GM18873 (cell line): ENCODE measurements around the gene SAA4.
"Not testable (repeated sequence)": the region's sequence is repeated elsewhere in the genome, so short reads cannot be mapped to it uniquely, and the experiment has no call there.

Source experiments
- ATAC-seq: cut with Tn5 transposase; IDR thresholded peaks from one replicate; pipeline ENCODE4 v1.9.1; 2021; ENCODE audit warnings: mild to moderate bottlenecking, moderate library complexity, moderate number of reproducible peaks; ENCODE audit not compliant: unreplicated experiment, low FRiP score

SAA4 gene

DNA sequence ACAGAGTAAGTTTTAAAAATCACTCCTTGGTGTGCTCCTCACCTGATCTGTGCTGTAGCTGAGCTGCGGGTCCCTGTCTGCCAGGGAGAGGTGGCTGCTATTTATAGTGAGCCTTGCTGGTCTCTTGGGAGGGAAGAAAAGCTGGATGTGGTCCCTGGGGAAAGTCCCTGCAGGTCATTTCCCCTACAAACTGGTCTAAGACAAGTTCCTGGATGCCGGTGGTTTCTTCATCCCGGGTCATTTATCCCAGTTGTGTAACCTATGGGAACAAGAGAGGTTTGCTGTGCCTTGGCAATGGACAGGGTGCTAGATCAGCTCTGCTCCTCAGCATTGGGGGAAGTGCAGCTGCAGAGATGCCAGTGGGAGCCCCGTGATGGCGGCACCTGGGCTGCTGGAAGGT, 12.0 kb upstream of the SAA4 start, which contains the start of gene SAA2:
TSS of gene SAA2 (minus strand) at position 108 of the 400 bp plus-strand sequence. CDS start 657 bp downstream, outside the sequence.
- ATAC-seq: no peak

DNA sequence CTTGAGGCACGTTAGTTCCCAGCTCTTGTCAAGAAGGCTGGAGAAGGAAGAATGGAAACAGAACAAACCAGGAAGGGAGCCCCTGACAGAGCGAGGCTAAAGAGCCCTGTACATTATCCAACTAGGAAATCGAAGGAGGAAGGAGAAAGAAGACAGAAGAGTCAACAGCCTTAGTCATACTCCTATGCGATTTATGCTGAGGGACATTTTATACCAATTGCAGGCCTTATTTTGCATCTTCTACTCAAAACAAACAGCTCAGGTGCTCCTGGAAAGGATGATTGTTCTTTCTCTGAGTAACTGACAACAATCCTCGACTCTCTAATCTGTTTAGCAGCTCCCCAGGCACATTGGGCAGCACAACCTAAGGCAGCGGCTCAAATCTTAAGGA, 10.6 kb upstream of the SAA4 start:
- ATAC-seq: peak; percentile 12

DNA sequence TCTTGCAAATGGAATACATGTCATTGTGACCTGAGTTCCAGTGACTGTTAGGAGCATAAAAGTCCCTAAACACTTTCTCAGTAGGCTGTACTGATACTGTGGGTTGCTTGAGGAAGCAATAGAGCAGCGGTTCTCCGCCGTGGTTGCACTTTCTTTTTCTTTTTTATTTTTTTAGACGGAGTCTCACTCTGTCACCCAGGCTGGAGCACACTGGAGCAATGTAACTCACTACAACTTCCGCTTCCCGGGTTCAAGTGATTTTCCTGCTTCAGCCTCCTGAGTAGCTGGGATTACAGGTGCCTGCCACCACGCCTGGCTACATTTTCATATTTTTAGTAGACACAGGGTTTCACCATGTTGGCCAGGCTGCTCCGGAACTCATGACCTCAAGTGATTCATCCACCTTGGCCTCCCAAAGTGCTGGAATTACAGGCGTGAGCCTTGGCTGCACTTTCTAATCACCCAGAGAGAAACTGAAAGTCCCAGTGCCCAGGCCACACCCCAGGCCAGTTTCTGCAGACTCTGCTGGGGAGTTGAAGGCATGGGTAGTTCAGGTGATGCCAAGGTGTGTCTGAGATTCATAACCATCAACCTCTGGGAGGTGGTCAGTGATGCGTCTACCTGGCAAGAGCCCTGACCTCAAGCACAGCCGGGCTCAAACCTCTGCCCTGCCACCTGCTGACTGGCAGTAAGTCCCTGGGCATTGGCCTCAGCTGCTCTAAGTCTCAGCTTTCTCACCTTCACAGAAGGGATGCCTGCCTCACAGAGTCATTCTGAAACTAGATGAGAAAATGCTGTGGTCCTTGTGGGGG, 10.0 kb upstream of the SAA4 start:
- peak; percentile 76 for ATAC-seq

- no peak for ATAC-seq
Observed at GRCh38 chr11:18245396-18245795, 8.8 kb upstream of the SAA4 start.

- no peak for ATAC-seq
Observed at GRCh38 chr11:18243783-18244362, 7.3 kb upstream of the SAA4 start.

DNA sequence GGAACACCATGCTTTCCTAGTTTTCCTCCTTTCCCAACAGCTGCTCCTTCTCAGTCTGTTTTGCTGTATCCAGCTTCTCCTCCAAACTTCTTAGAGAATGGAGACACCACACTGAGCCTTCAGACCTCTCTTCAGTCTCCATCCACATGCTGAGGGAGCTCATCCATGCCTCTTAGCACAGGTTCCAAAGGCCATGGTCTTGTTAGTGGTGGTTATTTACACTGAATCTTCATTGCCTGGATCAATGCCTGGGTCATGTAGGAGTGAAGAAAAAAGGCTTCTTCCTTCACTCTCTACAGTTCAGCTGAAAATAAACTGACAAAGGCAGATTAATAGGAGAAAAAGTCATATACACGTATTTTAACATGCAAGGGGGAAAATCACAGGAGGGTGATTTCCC, 3.1 kb upstream of the SAA4 start:
- no peak for ATAC-seq

DNA sequence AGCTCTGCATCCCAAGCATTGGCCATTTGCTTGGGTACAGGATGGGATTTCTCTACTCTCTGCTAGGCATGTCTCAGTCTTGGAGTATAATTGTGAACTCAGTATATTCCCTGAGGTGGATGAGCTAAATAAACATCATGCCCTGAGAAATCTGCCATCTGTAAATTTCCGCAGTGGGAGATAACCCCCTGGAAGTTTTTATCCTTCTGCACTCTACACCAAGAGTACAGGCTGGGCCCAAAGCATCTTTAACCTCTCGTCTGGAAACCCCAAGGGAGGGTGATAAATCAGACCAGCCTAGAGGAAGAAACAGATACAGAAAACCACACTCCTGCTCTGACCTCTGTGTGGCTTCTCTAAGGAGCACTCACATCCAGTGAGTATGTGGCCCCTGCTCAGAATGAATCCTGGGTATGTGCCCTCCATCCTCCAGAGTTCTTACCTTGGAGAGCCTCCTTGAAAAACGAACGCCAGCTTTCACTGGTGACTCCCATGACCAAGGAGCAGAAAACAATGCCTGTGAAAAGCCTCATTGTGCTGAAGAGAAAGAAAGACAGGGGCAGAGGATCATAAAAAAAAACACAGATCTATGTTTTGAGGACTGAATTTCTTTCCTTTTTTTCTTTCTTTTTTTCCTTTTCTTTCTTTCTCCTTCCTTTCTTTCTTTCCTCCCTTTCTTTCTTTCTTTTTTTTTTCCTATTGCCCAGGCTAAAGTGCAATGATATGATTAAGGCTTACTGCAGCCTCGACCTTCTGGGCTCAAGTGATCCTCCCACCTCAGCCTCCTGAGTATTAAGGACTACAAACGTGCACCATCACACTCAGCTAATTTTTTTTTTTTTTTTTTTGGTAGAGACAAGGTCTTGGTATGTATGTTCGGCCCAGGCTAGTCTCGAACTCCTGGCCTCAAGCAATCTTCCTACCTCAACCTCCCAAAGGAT, 938 bp downstream of the SAA4 start:
- ATAC-seq: no peak

- no peak for ATAC-seq
Observed at GRCh38 chr11:18233912-18234311, 2.7 kb downstream of the SAA4 start.

- no peak for ATAC-seq
Observed at GRCh38 chr11:18230859-18231258, 5.7 kb downstream of the SAA4 start.

DNA sequence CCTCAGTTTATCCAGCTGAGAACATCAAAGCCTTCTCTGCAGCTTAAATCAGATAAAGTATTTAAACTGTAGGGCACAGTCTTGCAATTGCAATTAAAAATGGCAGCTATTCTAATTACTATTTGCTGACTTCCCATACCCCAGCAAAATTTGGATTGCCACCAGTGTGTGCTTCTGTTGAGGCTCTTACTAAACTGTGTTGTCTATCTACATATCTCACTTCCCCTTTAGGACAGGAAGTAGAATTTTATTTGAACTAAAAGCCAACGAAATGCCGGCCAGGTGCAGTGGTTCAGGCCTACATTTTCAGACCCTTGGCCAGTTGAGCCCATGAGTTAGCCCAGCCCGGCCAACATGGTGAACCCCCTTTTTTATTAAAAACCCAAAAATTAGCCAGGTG, 7.1 kb downstream of the SAA4 start:
- ATAC-seq: peak; percentile 95

GRCh38 chr11:18225913-18226312, 10.7 kb downstream of the SAA4 start:
- ATAC-seq: no peak

DNA sequence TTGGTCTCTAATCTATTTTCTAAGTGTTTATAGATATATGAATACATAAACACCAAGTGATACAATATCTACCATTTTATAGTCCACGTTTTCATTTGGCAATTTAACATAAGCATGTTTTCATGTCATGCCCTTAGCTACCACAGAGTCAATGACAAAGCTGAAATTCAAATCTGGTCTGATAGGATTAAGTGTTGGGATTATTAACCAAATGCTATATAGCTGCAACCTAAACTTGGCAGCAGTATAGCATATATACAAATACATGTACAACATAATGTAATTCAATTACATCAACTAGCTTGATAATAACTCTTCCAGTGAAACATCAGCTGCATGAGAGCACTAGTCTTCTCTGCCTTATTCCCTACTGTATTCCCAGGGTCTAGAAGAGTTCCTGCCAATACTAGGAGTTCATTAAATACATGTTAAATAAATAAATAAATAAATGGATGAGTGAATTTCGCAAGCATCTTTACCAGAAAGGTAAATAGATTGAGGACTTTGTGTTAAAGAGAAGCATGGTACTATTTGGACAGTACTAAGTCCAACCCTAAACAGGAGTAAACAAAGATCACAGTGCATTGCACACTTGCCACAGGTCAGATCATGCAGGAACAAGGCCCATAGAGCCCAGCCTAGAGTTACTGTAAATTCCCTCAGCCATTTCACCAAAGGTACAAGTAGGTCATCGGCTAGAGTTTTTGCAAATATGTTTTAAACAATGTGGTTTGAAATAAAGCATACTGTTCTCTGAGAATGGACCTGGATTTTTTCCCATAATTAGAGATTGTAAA, 12.8 kb downstream of the SAA4 start:
- ATAC-seq: no peak

GRCh38 chr11:18222814-18223421, 13.7 kb downstream of the SAA4 start:
- ATAC-seq: no peak

- ATAC-seq: no peak
Observed at GRCh38 chr11:18221274-18221876, 15.2 kb downstream of the SAA4 start.

DNA sequence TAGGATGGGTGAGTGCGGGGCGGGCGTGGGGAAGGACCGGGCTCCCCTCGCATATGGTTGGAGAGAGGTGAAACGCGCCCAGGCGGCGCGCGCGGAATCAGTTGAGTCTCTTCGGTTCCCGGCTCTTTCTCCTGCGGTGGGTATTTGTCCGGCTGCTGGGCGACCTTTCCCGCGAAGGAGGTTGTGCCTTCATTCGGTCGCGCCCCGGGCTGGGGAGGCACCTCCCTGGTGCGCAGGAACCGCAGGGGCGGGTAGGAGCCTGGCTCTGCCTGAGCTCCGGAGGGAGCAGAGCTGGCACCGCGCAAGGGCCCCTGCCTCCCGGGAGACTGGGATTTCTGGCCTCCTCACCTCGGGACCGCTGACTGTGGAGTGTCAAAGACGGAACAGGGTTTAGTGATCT, 27.5 kb downstream of the SAA4 start:
- ATAC-seq: no peak

- no peak for ATAC-seq
Observed at GRCh38 chr11:18204771-18205170, 31.8 kb downstream of the SAA4 start.

GRCh38 chr11:18204220-18204619, 32.4 kb downstream of the SAA4 start:
- no peak for ATAC-seq

DNA sequence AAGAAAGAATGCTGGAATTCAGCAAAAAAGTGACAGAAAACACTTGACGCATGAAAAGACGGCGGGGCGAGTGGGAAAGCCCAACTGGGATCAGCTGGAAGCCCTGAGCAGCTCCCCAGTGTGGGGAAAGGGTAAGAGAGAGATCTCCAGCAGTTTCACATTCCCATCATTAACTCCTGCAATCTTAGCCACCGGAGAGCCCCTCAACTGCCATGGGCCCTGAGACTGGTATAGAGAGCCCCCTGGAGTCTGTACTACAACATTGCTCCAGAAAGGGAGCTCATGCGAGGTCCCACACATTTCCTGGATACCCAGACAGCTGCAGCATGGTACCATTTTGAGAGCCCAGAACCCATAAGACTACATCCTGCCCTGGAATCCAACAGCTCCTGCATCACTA, 32.9 kb downstream of the SAA4 start:
- no peak for ATAC-seq

DNA sequence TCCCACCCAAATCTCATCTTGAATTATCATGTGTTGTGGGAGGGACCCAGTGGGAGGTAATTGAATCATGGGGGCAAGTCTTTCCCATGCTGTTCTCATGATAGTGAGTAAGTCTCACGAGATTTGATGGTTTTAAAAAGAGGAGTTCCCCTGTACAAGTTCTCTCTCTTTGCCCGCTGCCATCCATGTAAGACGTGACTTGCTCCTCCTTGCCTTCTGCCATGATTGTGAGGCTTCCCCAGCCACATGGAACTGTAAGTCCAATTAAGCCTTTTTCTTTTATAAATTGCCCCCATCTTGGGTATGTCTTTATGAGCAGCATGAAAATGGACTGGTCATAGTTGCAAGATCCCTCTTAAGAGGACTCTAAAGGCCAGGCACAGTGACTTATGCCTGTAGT, 38.9 kb downstream of the SAA4 start:
- ATAC-seq: not testable (repeated sequence)
